ENCODE measurements around the gene RPL23. TPM values are rescaled to one million over a fixed set of nuclear protein-coding genes. Genes with fewer than 3 reads are reported as not detected.

Gene RPL23
- total RNA-seq, 1 donor from 2014 or later, result 1,087 TPM

- FAIRE-seq, result no peak
- peak overlapping the region; percentile 97 for H3K27ac Mint-ChIP-seq (ENCODE audit: unreplicated experiment)
Observed at GRCh38 chr17:38852771-38853291, 690 bp downstream of the RPL23 start.

GRCh38 chr17:38851434-38851833 lies 2.1 kb downstream of the RPL23 start:
- peaks cover 47% of the 10 kb centered on the region for H3K36me3 ChIP-seq (ENCODE audit: insufficient read depth, low read length)
- peak overlapping the region; percentile 89 for H3K4me2 ChIP-seq (ENCODE audit: low read length)
- no peak for DNase-seq (ENCODE audit: low read depth)
- peaks cover 61% of the 10 kb centered on the region for H4K20me1 ChIP-seq (ENCODE audit: insufficient read depth, low read length)
- no peaks in the 10 kb centered on the region for H3K27me3 ChIP-seq (ENCODE audit: insufficient read depth, low read length)
- TF ChIP-seq, protein P1, sequence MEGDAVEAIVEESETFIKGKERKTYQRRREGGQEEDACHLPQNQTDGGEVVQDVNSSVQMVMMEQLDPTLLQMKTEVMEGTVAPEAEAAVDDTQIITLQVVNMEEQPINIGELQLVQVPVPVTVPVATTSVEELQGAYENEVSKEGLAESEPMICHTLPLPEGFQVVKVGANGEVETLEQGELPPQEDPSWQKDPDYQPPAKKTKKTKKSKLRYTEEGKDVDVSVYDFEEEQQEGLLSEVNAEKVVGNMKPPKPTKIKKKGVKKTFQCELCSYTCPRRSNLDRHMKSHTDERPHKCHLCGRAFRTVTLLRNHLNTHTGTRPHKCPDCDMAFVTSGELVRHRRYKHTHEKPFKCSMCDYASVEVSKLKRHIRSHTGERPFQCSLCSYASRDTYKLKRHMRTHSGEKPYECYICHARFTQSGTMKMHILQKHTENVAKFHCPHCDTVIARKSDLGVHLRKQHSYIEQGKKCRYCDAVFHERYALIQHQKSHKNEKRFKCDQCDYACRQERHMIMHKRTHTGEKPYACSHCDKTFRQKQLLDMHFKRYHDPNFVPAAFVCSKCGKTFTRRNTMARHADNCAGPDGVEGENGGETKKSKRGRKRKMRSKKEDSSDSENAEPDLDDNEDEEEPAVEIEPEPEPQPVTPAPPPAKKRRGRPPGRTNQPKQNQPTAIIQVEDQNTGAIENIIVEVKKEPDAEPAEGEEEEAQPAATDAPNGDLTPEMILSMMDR (IDR thresholded peaks at IDR 0.05; ENCODE audit: insufficient read depth, low read depth, low read length), result no peak
- TF ChIP-seq EZH2 (IDR thresholded peaks at IDR 0.05; ENCODE audit: insufficient read depth, low read length), result no peak
- peak overlapping the region; percentile 91 for H3K4me3 ChIP-seq (ENCODE audit: insufficient read depth, low read depth, low read length)
- H3K27ac Mint-ChIP-seq (ENCODE audit: unreplicated experiment), result peak overlapping the region; percentile 97
- peaks cover 20% of the 10 kb centered on the region for H3K4me1 ChIP-seq (ENCODE audit: insufficient read depth, low read length)
- H3K79me2 ChIP-seq (ENCODE audit: insufficient read depth, low read length), result peaks cover 52% of the 10 kb centered on the region
- H3K27me3 Mint-ChIP-seq (ENCODE audit: low read depth, unreplicated experiment), result no peaks in the 10 kb centered on the region
- H3K4me3 Mint-ChIP-seq (ENCODE audit: unreplicated experiment), result peak overlapping the region; percentile 98
- FAIRE-seq, result no peak
- H3K4me1 Mint-ChIP-seq (ENCODE audit: low read depth, unreplicated experiment), result peaks cover 22% of the 10 kb centered on the region
- no peak overlapping the region for H2AFZ ChIP-seq (ENCODE audit: low read depth, low read length)
- H3K9me3 ChIP-seq (ENCODE audit: insufficient read depth, low read depth, low read length), result no peaks in the 10 kb centered on the region
- no peaks in the 10 kb centered on the region for H3K9me3 Mint-ChIP-seq (ENCODE audit: unreplicated experiment)
- peak overlapping the region; percentile 97 for H3K9ac ChIP-seq (ENCODE audit: low read length)
- H3K36me3 Mint-ChIP-seq (ENCODE audit: low read depth, unreplicated experiment), result peaks cover 28% of the 10 kb centered on the region
- no peak overlapping the region for H3K27ac ChIP-seq (ENCODE audit: low read depth, low read length)

More at GRCh38 chr17:38852771-38853291, 690 bp downstream of the RPL23 start:
- Histone ChIP-seq H2AFZ (ENCODE audit: low read depth, low read length) (peak overlapping the region; percentile 55), H3K4me2 (ENCODE audit: low read length) (peak overlapping the region; percentile 89), H3K9me3 (ENCODE audit: insufficient read depth, low read depth, low read length) (no peaks in the 10 kb centered on the region), H3K9ac (ENCODE audit: low read length) (peak overlapping the region; percentile 97), H3K4me3 (ENCODE audit: insufficient read depth, low read depth, low read length) (peak overlapping the region; percentile 91), H3K4me1 (ENCODE audit: insufficient read depth, low read length) (peaks cover 20% of the 10 kb centered on the region), H3K27me3 (ENCODE audit: insufficient read depth, low read length) (no peaks in the 10 kb centered on the region), H3K36me3 (ENCODE audit: insufficient read depth, low read length) (peaks cover 41% of the 10 kb centered on the region), H4K20me1 (ENCODE audit: insufficient read depth, low read length) (peaks cover 54% of the 10 kb centered on the region), H3K27ac (ENCODE audit: low read depth, low read length) (peak overlapping the region; percentile 90), H3K79me2 (ENCODE audit: insufficient read depth, low read length) (peaks cover 52% of the 10 kb centered on the region)
- TF ChIP-seq EZH2 (IDR thresholded peaks at IDR 0.05; ENCODE audit: insufficient read depth, low read length), result no peak
- TF ChIP-seq, protein P1 (IDR thresholded peaks at IDR 0.05; ENCODE audit: insufficient read depth, low read depth, low read length), result no peak
- no peaks in the 10 kb centered on the region for H3K27me3 Mint-ChIP-seq (ENCODE audit: low read depth, unreplicated experiment)
- peaks cover 27% of the 10 kb centered on the region for H3K36me3 Mint-ChIP-seq (ENCODE audit: low read depth, unreplicated experiment)
- H3K4me1 Mint-ChIP-seq (ENCODE audit: low read depth, unreplicated experiment), result peaks cover 22% of the 10 kb centered on the region
- no peak for DNase-seq (ENCODE audit: low read depth)
- peak overlapping the region; percentile 98 for H3K4me3 Mint-ChIP-seq (ENCODE audit: unreplicated experiment)
- H3K9me3 Mint-ChIP-seq (ENCODE audit: unreplicated experiment), result no peaks in the 10 kb centered on the region

GRCh38 chr17:38850374-38850773 lies 3.1 kb downstream of the RPL23 start:
- Mint-ChIP-seq H3K27ac (ENCODE audit: unreplicated experiment) (no peak overlapping the region), H3K4me3 (ENCODE audit: unreplicated experiment) (peak overlapping the region; percentile 98), H3K36me3 (ENCODE audit: low read depth, unreplicated experiment) (peaks cover 28% of the 10 kb centered on the region), H3K27me3 (ENCODE audit: low read depth, unreplicated experiment) (no peaks in the 10 kb centered on the region), H3K4me1 (ENCODE audit: low read depth, unreplicated experiment) (peaks cover 22% of the 10 kb centered on the region), H3K9me3 (ENCODE audit: unreplicated experiment) (no peaks in the 10 kb centered on the region)
- Histone ChIP-seq H3K27me3 (ENCODE audit: insufficient read depth, low read length) (no peaks in the 10 kb centered on the region), H4K20me1 (ENCODE audit: insufficient read depth, low read length) (peaks cover 63% of the 10 kb centered on the region), H3K27ac (ENCODE audit: low read depth, low read length) (no peak overlapping the region), H3K9ac (ENCODE audit: low read length) (peak overlapping the region; percentile 97), H3K36me3 (ENCODE audit: insufficient read depth, low read length) (peaks cover 47% of the 10 kb centered on the region), H3K4me2 (ENCODE audit: low read length) (peak overlapping the region; percentile 89), H2AFZ (ENCODE audit: low read depth, low read length) (no peak overlapping the region), H3K79me2 (ENCODE audit: insufficient read depth, low read length) (peaks cover 52% of the 10 kb centered on the region), H3K9me3 (ENCODE audit: insufficient read depth, low read depth, low read length) (no peaks in the 10 kb centered on the region), H3K4me1 (ENCODE audit: insufficient read depth, low read length) (peaks cover 20% of the 10 kb centered on the region), H3K4me3 (ENCODE audit: insufficient read depth, low read depth, low read length) (peak overlapping the region; percentile 91)
- FAIRE-seq (no peak), DNase-seq (ENCODE audit: low read depth) (no peak)
- no peak for TF ChIP-seq EZH2 (IDR thresholded peaks at IDR 0.05; ENCODE audit: insufficient read depth, low read length)
- TF ChIP-seq, protein P1 (IDR thresholded peaks at IDR 0.05; ENCODE audit: insufficient read depth, low read depth, low read length), result no peak
